ENCODE results near the gene FAM222A.

The FAM222A gene

DNA sequence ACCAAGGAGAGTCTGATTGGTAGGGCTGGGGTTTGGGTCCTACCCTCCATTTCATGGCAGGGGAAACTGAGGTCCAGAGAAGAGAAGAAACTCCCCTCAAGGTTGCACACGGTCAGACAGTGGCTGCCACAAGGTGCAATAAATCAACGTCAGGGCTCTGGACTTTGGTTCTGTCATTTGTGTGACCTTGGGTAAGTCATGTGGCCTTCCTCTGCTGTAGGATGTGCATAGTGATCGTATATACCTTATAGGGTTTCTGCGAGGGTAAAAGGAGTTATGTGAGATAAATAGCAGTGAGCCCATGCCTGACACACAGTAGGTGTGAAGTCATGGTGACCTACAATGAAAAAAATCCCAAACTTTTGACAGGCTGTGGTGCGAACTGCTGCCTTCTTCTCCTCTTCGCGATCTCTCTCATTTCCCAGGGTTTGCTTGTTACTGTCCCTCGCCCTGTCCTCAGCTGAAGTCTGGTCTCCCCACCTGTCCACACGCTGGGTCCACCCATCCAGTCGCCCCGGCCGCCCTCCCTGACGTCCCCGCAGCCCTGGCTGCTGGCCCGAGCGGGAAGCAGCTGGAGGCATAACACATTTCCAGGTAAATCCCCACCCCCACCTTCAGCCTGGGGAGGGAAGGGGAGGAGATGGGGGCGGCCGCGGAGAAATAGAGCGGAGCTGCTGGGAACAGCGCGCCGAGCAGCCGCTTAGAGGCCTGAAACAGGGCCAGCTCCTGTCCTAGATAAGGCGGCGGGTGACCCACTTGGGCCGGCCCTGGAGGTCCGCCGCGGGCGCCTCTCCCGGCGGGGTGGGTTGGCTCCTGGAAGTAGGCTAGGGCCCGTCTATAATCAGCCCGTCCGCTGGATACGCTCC is 1.8 kb upstream of the FAM222A start:
- DNase-seq = no peak

DNA sequence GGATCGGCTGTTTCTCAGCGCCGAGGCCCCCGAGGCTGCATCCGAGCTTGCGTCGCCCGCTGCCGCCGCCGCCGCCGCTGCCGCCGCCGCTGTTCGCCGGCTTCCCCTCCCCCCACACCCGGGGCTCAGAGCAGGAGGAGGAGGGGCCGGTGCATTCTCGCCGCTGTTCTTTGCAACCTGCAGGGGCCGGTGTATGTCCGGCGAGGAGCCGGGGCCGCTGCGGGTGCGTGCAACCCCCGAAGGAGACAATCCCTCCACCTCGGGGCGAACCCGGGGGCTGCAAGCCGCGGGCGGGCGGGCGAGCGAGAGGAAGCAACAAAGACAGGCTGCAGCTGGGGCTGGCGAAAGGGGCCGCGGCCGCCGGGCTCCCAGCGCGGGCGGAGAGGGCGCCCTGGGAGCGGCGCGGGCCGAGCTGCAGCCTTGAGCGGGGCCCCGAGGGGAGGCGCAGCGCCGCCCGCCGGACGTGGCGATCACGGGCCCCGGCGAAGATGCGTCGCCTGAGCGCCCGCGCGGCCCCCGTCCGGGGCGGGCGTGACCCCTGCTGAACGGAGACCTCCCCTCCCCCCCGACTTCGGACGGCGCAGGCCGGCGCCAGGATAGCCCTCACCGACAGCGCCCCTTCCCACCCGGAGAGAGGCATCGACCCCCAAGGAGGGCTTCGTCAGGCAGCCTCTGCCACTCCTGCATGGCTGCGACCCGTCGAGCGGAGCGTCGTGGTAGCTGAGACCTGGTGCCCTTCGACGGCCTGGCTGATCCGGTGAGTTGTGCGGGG is 702 bp downstream of the FAM222A start:
- DNase-seq = peak; percentile 36

DNA sequence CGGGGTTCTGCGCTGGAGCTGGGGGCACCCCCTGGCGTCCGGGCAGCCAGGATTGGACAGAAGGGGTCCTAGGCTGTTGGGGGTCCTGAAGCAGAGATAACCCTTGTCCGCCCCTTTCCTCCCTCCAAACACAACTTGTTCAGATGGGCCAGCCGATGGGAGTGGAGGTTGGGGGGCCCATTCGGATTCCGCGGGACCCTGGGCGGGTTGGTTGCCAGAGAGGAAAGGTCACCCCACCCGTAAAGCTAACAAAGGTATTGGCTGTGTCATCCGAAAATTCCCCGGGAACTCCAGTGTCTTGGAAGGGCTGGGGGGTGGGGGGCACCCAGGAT is 1.3 kb downstream of the FAM222A start:
- no peak for DNase-seq

DNA sequence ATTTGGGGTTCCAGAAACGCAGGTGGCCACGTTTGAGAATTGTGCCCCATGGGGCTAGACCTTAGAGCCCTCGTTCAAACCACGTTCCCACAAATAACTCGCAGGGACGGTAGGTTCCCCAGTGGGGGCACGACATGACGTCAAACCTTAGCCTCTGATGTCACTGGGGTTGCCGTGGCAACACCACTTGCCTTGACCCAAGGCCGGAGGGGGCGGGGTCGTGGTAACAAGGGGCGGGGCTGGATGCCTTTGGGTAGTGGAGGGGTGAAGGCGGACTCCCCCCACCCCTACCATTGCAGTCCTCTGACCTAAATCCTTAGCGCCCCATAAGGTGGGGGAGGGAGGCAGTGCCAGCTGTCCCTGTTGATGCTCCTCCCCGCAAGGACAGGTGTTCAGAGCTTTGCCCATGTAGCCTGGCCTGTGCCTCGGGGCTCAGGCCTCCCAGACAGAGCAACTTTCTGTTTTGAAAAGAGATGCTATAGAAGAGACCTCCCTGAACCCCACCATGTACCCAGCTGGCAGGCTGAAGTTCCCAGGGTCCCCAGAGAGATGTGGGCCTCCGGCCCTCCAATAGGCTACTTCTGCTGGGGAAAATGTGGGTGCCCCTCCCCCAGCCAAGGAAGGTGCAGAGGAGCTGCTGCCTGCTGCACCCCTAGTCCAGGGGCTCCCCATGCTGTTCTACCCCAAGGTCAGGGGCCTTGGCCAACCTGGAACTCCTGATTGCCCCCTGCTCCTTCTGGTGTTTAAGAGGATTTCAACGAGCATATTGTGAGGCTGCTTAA is 1.9 kb downstream of the FAM222A start:
- DNase-seq = no peak

DNA sequence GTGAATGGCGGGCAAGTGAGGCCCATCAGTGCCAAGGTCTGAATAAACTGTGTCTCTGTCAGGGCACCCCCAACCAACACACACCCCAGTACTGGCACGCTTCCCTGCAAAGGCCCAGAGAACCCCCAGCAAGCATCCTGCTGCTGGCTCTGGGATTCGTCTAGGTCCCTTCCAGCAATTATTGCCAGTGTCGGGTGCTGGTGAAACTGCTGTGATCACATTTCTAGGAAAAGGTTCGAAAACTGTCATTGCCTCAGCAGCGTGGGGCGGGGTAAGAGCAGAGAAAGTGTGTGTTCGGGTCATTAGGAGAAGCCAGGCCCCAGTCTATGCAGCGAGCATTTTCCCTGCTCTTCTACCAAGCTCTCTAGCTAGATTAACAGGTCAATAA is 2.5 kb downstream of the FAM222A start:
- DNase-seq = no peak

DNA sequence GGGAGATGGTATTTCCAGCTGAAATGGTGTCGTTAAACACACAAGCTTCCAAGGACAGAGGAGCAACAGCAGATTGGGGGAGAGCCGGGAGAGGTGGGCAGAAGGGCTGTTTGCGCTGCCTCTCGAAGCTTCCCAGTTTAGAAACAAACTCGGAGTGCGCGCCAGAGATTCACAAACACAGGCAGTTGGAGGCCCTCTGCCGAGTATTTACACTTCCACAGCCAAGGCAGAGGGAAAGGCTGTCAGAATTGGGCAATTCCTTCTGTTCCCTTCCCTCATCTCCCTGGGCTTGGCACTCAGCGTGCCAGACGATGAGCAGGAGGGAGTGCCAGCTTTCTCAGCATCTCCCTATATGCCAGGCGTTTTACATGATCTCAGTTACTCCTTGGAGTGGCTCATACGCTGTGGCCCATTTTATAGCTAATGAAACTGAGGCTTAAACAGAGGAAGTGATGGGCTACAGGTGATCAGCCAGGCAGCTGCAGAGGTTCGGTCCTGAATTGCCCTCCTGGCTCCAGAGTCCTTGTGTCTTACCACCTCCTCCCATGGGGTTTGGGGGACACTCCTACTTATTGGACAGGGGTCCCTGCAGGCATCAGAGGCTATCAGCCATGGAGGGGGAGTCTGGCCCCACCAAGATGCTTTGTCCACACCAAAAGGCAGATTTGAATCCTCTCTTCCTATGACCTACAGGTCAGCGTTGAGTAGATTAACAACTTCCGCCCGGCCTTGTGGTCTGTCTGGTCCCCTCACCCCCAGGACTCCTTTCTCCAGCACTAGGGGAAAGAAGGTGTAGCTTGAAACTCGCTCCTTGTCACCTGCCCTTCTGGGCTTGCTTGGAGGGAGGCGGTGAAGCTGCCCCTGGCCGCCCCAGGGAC is 3.1 kb downstream of the FAM222A start:
- no peak for DNase-seq

DNA sequence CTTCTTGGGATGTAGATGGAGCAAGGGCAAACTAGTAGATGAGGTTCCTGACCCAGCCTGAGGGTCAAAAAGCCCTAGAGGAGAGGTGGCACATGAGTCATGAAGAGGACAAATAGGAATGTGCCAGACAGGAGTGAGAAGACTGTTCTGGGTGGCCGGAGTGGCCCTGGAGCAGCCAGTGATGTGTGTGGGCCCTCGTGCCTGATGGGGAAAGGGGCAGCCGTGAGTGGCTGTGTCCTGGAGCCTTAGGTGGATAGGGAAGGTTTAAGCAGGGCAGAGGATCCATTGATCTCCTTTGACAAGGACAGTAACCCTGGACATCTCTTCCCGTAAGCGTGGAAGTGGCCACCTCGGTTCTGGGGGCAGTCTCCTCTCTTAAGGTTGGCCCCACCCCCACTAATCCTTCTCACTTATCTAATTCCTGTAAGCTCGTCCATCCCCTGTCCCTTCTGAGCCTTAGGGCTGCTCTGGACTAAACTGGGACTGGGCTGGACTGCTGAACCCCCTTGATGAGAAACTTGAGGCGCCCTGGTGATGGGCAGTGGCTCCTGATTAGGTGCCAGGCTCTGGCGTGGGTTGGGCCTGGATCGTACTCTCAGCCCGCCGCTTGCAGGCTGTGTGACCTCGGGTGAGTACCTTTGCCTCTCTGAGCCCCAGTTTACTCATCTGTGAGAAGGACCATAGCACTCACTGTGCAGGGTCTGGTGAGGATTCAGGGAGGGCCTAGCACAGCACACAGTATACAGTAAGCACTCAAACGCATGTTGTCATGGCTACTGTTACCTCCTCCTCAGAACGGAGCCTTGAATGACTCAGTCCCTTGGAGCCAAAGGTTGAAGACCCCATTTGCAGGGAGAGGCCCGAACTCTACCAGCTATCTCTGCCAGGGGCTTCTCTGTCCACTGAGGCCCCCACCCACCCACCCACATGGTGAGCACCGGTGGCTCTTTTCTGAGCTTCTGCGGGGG is 4.0 kb downstream of the FAM222A start:
- no peak for DNase-seq

DNA sequence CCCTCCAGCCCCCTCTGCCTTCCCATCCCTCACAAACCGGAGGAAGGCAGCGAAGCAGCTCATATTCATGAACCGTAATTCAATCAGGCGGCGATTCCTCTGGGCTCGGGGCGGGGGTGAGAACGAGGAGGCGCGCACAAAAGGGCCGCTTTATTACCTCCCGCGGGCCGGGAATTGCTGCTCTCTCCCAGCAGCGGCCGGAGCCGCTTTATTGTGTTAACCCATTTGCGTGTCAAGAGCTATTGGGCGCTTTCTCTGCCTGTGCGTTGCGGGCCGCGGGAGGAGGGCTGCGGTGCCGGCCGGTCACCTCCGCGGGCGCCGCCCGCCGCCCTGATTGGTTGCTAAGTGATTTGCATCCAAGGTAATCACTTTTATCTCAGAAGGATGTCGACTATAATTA is 4.8 kb downstream of the FAM222A start:
- peak; percentile 9 to 23 for DNase-seq

DNA sequence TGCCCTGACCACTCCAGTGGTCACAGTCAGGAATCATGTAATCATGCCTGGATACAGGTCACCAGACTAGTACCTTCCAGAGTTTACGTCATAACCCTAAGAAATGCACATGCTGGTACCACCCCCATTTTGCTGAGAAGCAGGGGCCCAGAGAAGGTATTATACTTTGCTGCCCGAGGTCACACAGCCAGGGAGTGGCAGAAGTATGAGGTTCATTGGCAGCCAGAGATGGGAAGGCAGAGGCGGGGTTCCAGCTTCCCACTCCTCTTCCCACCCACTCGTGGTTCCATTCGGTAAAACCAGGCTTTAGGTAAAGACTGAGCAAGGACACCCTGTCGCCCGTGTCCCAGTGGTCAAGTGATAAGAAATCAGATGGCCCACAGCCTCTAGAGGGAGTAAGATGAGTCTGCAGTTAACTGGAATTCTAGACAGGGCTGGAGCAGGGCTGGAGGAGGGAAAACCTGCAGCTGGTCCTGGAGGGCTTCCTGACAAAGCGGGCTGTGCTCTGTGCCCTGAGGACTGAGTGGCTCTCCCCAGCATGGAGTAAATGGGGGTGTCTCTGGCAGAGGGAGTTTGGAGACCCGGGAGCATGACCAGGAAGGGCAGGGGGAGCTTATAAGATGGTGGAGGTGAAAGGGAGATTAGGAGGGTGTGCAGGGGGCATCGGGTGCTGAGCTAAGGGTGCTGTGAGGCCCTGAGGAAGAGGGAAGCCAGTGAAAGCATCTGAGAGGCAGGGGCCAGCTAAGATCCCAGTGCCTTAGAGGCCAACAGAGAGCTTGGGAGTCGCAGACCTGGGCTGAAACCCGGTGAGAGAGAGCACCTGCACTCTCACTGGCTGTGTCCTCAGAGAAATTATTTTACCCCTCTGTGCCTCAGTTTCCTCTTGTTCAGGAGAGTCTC is 5.7 kb downstream of the FAM222A start:
- DNase-seq = no peak

DNA sequence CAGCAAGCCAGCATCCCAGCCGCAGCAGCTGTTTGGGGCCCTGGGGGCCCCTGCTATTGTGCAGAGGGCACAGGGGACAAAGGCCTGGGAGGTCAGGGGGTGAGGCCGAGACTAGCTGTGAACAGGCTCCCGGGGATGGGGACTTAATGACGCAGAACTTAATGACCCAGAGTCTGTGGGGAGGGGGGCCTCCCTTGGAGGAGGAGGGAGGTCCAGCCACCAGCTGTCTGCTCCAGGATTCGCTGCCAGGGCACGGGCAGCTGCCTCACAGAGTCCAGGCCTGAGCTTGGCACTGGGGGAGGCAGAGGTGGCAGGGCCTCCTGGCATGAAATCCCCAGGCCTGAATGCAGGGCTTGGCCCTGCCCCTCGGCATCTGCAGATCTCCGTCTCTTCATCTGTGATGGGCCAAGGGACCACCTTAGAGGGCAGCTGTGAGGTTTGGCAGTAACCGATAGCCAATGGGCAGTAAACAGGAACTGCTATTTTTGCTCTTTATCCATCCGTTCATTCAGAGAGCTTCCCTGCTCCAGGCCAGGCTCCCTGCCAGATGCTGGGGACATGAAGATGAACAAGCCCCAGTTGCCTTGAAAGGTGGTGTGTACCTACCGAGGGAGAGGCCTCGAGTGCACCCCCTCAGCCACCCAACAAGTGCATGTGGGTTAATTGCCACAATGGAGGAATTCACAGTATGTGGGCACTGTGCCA is 6.7 kb downstream of the FAM222A start:
- DNase-seq = no peak

DNA sequence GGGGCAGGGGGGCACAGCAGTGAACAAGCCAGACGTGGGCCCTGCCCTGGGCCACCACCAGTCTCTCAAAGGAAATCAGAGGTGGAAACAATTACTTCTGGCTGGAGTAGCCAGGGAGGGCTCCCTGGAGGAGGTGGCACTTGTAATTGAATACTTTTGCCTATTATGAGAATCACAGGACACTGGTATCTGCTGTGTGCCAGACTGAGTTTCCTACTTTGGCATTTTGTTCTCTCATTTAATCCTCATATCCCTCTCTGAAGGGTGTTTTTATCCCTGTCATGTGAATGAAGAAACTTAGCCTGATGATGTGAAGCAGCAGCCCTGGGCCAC is 7.2 kb downstream of the FAM222A start:
- DNase-seq = no peak

DNA sequence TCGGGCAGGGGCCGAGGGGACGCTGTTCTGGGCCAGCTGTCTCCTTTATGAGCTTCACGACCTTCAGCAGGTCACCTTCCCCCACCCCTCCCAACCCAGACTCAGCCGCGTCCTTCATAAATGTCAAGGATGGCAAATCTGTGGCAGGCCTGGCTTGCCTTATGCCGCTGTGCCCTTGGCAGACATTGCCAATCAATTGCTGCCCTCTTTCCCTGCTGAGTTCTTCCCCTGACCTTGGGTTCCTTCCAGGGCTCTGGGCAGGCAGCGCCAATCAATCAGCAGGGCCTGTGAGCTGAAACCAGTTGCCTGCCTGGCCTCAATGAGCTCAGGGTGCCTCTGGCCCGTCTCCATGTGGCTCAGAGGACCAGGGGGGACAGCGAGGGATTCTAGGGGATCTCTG is 7.7 kb downstream of the FAM222A start:
- no peak for DNase-seq

DNA sequence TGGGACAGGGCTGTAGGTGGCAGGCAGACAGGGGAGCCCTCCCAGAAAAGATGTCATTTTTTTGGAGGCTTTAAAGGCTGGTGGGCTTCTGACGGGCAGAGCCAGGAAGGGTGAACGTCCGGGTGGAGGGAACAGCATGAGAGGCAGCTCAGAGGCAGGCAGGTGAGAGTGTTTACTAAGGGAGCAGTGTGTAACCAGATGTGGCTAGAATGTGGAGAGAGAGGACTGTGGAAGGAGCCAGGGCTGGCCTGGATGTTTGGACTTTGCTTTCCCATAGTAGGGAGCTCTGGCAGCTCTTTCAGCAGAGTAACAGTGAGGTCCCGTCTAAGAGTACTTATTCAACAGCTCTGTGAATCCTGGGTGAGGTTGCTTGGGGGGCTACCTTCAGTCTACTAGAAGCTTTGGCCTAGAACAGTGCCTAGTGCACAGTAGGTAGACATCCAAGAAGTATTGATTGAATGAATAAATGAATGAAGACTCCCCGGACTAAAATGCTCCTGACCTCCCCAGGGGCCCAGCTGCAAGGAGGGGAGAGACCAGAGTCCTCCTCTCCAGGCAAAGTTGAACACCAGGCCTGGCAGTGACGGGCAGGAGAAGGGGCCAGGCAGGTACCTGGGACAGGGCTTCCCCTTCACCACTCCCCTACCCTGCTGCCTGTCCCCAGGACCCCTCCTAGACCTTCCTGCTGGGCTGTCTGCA is 8.5 kb downstream of the FAM222A start:
- DNase-seq = no peak

DNA sequence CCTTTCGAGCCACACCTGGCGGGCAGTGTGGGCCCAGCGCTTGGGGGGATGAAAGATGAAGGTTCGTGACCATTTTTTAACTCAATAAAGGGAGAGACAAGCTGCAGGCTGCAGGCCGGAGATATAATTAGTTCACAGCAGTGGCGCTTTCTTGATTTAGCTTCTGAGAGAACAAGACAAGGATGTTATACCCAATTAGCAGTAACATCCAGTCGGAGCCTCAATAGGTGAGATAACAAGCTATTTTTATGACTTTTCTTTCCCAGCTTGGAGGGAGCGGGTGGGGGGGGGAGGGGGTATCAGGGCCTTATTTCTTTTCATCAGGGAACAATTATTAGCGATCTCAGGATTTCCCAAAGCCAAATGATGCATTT is 9.1 kb downstream of the FAM222A start:
- no peak for DNase-seq

DNA sequence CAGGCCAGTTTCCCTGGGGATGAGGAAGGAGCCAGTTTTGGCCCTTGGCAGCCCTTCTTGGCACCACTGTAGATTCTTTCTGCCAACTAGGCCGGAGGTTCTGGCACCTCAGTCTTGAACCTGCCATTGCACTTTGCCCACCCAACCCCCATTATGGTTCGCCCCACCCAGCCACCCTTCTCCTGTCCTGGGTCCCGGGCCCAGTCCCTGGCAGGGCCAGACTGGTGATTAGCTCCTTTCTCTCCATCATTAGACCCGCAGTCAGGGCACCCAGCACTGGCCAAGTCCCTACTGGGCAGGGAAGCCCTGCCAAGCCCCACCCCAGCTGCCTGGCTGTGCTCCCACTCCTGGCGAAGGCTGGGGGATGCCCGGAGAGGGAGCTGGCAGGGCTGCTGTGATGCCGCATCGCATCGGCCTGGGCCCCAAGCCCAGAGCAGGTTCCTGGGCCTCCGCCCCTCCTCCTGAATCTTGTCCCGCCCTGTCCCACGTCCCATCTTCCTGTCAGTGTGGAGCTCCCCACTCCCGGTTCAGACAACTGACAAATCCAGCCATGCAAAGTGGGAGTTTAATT is 9.8 kb downstream of the FAM222A start:
- DNase-seq = no peak

DNA sequence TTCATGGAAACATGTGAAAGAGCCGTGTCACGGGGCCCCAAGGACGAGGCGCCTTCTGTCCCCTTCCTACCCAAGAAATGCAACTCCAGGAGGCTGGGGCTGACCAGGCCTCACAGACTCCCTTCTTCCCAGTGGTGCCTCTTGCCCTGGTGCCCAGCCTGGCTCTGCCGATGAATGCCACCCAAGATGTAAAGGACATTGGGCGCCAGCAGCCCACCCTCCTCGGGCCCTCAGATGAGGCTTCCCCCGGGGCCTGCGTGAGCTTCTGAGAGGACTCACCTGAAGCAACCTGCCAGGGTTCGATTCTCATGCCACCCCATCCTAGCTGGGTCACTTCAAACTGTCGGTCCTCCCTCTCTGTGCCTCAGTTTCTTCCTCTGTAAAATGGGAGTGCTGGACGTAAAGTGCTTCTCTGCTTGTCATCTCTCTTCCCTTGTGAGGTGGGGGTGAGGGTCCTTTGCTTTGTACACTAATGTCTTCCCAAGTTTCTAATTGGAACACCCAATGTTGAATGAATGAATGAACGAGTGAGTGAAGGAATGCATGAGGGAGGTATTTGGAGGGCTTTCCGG is 10.8 kb downstream of the FAM222A start:
- no peak for DNase-seq

DNA sequence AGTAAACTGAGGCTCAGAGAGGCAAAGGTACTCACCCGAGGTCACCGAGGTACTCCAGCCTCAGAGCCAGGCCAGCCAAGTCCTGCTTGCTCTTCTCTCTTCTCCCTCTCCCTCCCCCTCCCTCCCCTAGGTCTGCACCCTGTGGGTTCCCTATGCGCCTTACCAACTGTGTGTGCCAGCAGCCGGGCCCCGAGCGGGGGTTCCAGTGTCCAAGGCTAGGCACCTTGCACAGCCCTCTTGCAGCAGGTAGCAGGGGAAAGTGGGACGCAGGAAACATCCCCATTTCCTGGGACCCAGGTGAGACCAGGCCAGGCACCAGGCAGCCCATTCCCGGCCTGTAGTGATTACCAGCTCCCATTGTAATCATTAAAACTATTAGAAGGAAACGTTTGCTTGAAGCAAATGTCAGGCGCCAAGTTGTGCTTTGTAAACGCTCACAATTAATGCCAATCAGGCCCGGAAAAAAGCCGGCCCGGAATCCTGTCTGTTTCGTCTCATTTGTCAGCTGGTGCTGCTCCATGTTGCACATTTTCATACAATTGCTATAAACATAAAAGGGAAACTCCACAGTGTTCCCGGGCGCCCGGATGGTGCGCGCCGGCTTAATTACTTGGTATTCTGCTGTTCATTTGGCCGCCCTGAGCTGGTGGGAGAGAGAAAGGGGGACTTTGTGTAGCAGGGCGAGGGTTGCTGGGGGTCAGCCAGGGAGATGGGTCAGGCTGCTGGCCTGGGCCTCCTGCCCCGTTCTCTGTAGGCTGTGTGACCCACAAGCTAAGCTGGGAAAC is 11.9 kb downstream of the FAM222A start:
- DNase-seq = no peak

DNA sequence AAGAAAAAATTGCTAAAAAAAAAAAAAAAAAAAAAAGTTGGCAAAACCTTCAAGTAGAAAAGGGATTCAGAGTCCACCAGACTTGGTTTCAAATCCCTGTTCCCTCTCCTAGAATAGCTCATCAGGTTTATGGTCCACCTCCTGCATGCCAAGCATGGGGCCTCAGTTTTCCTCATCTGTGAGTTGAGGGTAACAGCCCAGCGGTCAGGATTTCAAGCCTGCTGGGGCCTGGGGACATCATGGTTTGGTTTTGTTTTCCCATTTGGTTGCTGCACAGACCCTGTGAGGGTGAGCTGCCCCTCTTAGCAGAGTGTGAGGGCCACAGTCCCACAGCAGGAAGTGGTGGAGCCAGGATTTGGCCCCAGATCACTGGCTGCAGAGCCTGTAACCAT is 12.5 kb downstream of the FAM222A start:
- no peak for DNase-seq

Data from NCI-H1930 (cell line).